DMS153 treated with DMSO at 0.1 percent for 48 hours (cell line): ENCODE measurements around the gene FASN.
"Not testable (repeated sequence)": the region's sequence is repeated elsewhere in the genome, so short reads cannot be mapped to it uniquely, and the experiment has no call there.

Source experiments
- DNase-seq: peaks from one replicate; lab custom pipeline; 2025; ENCODE audit not compliant: unreplicated experiment; lab: John Stamatoyannopoulos, UW

The FASN gene

GRCh38 chr17:82098169-82098938, at the start of gene FASN:
TSS of gene FASN (minus strand) at chr17:82098236. CDS start at chr17:82096445, 1,791 bp downstream.
- DNase-seq: peak; percentile 77

GRCh38 chr17:82146663-82147654, 48.9 kb upstream of the FASN start:
- no peak for DNase-seq

- DNase-seq: no peak
These were observed 47.6 kb upstream of the FASN start for GRCh38 chr17:82145550-82146155.

GRCh38 chr17:82143333-82143732, 45.3 kb upstream of the FASN start:
- DNase-seq: no peak

GRCh38 chr17:82139961-82140360, 41.9 kb upstream of the FASN start:
- not testable (repeated sequence) for DNase-seq

- no peak for DNase-seq
These were observed 40.5 kb upstream of the FASN start for GRCh38 chr17:82138511-82138992.

GRCh38 chr17:82134101-82134500, 36.1 kb upstream of the FASN start:
- no peak for DNase-seq

- not testable (repeated sequence) for DNase-seq
These were observed 35.3 kb upstream of the FASN start for GRCh38 chr17:82133166-82133953.

GRCh38 chr17:82129095-82129494, 31.1 kb upstream of the FASN start:
- DNase-seq: no peak

GRCh38 chr17:82128287-82128686, 30.3 kb upstream of the FASN start:
- DNase-seq: no peak

- DNase-seq: no peak
These were observed 29.7 kb upstream of the FASN start for GRCh38 chr17:82127704-82128103.

- no peak for DNase-seq
These were observed 29.2 kb upstream of the FASN start for GRCh38 chr17:82127315-82127595.

- DNase-seq: no peak
These were observed 28.7 kb upstream of the FASN start for GRCh38 chr17:82126556-82127314.

GRCh38 chr17:82124101-82124500, 26.1 kb upstream of the FASN start:
- DNase-seq: no peak

GRCh38 chr17:82121660-82122629, 23.9 kb upstream of the FASN start:
- no peak for DNase-seq

- no peak for DNase-seq
These were observed 23.2 kb upstream of the FASN start for GRCh38 chr17:82121246-82121645.

GRCh38 chr17:82120148-82120547, 22.1 kb upstream of the FASN start:
- no peak for DNase-seq

- DNase-seq: no peak
These were observed 20.9 kb upstream of the FASN start for GRCh38 chr17:82118815-82119380.
